GM15510 (cell line): ENCODE data around the gene PRKCE.

ENCODE experiments used
- POLR2A ChIP-seq: IDR thresholded peaks from 3 replicates; pipeline ENCODE4 v1.6.1; 2011; ENCODE audit warnings: borderline replicate concordance; ENCODE audit not compliant: insufficient read length; ENCODE audit errors: extremely low read depth

The PRKCE gene

DNA sequence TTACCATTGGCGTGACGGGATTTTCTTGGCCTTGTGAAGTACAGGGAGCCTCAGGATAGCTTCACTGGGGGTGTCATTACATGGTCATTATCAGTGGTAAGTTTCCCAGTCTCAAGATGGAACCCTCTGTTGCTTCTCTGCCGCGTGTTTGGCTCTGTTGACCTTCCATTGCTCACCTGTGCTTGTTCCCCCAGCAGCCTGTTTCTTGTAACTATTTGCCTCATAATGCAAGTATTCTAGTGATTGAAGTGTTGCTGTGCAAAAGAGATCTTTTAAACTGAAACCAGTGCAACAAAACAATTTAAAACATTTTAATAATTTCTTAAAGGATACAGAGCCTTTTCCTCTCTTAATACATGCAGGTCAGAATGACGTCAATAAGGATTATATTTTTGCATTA is 24.6 kb downstream of the PRKCE start:
- no peak for TF ChIP-seq POLR2A

DNA sequence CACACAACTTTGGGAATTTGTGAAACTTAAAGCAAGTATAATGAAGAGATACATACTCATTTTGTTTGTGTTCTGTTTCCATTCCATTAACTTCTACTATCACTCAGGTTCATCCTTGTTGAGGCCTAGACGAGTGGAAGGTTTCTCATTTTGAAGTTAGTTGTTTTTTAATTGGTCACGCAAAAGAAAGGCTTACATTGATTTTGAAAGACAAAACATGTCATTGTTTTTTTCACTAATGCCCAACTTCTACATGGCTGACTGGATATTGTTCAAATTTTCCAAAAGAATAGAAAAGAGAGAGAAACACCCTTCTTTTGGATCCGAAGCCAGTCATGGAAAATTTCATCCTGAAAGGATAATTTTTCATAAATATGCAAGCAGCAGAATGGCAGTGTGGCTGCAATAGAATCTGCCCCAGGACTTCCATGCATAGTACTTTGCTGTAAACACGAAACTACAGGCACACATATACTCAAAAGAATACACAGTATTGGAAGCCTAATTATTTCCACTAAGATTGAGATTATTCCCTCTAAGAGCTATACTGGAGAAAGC is 27.4 kb downstream of the PRKCE start:
- no peak for TF ChIP-seq POLR2A

DNA sequence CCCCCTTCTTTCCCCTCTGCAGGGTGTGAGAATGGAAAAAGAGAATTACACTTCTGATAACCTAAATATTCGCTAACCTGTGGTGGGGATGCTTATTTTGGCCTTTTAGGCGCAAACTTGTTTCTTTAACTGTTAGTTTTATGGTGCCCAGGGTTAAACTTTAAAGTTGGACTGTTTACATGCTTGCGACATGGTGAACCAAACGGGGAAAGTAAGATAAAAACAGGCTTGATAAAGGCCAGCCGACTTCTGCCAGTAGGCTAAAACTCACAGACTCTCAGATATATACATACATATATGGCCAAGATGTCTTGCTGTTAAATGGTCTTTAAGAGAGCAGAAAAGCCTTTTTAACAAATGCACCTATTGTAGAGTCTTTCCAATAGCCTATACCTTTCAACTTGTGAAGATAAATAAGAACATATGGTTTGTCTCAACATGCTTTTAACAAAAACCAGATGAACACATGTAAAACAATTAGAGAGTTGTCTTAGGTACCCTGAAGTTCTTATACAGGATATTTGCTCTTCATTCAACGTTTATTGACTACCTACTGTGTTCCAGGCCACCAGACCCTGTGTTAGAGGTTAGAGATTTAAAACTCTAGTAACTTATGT is 29.0 kb downstream of the PRKCE start:
- no peak for TF ChIP-seq POLR2A

DNA sequence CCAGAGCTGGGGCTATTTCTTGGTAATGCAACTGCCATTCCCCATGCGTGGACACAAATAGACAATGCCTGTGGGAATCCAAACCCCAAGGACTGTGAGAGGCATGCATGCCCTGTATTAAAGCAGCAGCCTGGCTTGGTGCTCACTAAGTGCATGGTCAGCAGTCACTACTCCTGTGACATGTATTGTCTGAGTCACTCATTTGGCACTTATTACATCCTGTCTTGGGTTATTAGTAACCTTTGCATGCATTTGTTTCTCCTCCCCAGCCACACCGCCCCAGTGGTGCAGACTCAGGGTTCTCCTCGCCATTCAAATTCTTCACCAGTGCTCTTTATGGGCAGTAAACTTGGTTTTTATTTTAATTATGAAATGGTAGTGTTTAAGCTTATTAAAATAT is 30.2 kb downstream of the PRKCE start:
- no peak for TF ChIP-seq POLR2A

DNA sequence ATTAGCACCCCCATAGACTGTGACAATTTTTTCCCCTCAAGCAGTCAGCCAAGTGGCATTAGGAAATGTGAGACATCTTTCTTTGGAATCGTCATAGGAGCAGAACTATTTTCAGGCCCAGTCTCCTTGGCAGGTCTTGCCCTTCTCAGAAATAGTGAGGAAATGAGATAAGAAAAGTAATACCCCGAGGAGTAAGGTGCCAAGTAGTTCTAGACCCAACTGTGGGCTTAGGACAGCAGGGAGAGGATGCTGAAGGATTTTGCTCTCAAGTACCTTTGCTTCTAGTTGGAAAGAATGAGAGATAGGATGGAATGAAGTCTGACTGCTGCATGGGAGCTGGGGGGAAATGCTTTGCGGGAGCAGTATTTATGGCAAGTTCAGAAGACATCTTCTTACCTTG is 31.8 kb downstream of the PRKCE start:
- no peak for TF ChIP-seq POLR2A

DNA sequence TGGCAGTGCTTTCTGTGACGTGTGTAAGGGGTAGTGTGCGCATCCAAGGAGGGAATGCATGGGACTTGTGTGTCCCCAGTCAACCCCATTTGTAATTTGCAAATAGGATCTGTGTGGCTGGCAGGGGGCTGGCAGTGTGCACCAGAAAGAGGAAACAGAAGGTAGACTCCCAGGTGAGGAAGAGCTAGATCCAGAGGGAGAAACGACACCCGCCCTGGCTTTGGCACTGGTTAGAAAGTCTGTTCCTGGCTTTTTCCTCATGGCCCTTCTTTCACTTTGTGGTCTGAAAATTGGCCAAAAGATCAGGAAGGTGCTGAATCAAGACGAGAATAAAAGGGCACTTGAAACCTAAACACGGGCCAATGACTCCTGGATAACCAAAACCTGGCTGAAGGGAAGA is 33.3 kb downstream of the PRKCE start:
- TF ChIP-seq POLR2A, result no peak

DNA sequence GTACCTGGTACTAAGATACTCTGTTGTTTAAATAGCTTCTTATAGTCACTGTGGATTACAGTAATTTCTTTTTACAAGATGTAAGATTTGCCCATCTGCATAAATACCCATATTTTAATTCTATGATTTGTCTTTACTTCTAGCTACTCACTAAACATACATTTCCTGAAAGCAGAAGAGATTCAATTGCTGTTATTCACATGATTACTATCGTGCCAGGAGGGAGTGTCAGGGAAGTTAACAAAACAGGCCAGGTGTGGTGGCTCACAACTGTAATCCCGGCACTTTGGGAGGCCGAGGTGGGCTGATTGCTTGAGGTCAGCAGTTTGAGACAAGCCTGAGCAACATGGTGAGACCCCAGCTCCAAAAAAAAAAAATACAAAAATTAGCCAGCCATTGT is 33.8 kb downstream of the PRKCE start:
- TF ChIP-seq POLR2A, result no peak

DNA sequence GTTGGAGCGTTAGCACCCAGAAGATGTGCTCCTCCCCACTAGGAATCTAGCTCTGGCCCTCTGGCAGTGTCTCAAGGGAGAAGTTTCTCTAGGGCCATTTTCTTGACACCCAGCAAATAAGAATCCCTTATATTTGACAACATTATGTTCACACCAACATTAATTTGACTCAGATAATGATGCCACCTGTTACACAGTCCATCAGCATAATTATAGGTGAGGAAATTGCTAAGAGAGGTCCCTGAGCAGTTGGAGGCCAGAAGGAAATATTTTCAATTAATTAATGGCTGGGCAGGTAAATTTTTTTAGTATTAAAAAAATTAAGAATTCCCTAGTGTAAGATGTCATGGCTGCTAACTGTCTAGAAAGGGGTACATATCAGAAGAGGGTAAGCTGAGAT is 36.5 kb downstream of the PRKCE start:
- TF ChIP-seq POLR2A, result no peak

DNA sequence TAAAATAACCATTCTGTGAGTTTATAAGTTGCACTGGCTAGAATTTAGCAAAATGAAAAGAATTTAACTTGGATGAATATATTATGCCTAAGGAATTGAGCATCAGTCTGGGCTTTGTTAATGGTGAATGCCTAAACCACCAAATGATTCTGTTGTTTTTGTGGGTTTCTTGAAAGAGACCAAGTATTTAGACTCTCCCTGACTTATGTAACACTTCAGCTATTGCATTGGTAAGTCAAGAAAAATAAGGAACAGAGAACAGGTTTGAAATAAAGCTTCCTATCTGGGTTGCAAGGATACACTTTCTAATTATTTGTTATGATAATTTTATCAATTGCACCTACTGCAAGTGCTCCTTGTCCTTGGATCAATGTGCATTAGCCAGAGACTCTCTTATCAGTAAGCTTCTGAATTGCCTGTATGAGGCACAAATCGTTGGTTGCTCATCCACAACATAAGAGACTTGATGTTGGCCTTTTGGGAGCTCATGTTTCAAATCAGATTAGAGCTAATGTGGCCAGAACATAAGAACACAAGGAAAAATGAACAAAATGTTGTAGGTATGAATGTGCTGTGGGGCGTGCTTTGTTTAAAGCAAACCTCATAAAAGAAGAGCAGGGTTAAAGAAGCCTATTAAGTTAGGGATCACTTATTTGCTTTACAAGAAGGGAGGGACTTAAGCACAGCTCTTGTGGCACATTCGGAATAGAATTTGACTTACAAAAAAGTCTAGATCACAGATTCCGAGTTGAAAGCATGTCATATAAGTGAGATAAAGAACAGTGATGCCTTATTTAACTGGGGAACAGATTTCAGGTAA is 37.2 kb downstream of the PRKCE start:
- no peak for TF ChIP-seq POLR2A

DNA sequence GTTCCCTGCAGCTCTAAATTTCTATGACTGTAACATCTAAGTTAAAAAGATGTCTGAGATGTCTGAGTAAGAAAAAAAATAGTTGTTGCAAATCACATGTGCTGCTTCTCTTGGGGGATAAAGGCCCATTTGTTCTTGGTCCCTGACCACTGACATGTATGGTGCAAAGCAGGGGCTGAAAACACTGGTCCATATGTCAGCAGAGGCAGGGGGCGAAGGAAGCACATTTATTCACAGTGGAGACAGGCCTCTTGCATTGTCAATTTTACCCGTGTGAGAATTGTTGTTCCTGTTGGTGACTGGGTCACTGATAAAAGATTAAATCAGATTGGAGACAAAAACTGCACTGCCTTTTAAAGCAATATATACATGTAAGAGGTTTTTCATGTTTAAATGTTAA is 38.8 kb downstream of the PRKCE start:
- TF ChIP-seq POLR2A, result no peak

DNA sequence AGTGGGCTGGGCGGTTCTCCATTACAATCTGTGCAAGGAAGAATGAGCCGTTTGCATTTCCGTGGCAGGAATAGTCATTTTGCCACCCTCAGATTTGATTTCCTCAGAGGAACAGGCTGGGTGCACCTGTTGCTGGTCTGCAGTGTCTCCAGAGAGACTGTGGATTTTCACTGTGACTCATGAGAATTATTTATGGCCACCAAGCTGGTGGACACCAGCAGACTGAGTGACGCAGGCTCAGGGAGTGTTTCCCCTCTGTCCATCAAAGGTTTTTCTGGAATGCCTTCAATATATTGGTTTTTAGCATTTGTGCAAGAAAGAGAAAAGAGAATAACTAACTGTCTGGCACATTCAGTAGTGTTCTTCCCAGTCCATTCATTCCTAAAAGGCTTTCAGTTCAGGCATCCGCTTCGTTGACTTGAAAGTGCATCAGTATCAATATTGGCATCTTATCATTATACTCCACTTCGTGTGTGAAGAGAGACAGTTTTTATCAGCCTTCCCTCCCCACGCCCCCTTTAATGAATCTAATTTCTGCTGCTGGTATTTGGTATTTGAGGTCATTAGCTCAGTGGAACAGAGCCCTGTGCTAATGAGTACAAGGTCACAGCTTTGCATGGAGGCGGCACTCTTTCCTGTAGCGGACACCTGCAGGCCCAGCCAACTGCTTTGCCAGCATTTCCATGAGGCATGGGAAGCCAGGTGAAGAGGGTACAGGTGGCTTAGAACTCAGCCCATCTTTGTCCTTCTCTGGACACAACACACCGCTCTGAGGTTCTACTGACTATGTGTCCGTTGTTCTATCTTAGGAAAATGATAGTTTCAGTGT is 39.9 kb downstream of the PRKCE start:
- TF ChIP-seq POLR2A, result no peak

DNA sequence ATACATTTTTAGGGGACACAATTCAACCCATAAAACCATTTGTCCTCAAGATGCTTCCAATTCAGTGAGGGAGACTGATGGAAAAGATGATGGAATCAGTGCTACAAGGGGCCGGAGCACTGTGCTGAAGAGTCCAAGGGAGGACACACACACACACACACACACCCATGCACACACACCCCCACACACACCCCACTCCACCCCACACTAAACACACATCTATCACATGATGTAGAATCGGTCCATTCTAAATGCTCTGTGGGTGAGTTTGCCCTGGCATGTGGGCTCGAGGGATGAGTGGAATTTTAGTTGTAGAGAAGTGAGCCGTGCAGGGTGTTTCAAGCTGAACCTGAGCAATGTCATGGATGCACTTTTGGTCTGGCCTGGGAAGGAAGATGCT is 41.1 kb downstream of the PRKCE start:
- TF ChIP-seq POLR2A, result no peak

DNA sequence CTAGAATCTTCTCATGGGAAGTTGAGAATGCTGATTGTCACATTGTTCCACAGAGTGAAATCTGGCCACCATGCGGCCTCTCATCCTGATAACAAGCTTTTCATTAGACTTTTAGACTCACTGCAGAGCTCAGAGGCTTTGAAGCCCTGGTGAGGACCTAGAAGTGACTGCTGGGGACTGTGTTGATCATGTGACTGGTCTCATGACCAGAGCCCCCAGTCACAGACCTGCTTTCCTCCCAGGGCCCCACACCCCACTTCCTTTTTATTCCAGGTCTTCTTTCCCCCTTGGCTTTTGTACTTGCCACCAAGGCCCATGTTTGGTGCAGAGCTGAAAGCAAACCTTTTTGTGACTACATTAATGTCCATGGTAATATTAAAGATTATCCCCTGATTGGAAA is 45.2 kb downstream of the PRKCE start:
- TF ChIP-seq POLR2A, result no peak

DNA sequence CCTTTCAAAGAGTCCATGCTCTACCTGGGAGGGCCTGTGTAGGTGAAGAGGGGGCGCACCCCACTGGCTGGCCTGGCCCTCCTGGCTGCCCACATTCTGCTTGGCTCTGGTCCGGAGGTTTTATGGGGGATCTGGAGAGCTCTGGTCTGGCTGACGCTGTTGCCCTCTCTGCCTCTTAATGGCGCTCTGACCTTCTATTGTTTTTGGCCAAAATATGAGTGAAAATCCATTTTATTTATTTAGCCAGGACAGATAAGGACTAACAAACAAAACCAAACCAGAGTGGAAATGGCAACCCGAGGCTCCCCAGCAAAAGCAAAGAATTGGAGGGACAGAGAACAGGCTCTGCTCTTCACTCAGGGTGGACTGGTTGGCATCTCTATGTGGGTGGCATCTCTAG is 45.7 kb downstream of the PRKCE start:
- no peak for TF ChIP-seq POLR2A

DNA sequence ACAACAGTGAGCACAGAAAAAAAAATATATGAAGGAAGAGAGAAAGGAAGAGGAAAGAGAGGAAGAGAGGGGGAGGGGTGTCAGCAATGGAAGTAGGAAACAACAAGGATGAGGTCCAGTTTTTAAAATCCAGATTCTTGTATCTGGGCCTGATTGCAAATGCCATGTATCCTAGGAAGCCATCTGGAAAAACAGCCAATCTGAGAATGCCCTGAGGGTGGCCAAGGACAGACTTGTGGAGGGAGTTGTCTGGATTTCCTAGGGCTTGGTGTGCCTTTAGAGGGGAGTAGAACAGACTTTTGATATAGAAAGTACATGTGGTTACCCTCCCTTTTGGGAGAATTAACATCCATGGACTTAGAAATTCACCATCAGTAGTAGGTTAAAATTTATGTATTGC is 47.1 kb downstream of the PRKCE start:
- TF ChIP-seq POLR2A, result no peak
